ENCODE measurements around the gene AKAP9.

DNA sequence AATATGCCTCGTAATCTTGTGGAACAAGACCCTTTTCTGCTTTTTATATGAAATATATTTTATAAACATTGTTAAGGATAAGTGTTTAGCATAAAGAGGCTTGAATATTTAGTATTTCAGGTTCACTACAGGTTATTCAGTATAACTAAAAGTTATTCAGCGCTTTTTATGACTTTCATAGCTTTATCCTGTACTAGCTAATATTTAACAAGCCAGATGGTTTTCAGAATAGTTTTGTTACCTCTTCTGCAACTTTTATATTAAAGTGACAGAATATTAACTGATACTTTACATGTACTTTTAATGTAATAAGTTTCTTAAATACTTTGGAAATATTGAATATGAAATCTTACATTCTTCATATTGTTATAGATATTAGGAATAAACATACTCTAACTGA, 118.2 kb downstream of the AKAP9 start:
- TF ChIP-seq TAF1 (IDR thresholded peaks at IDR 0.05; ENCODE audit: borderline replicate concordance, low read depth, low read length) (no peak), POLR2A (IDR thresholded peaks at IDR 0.05; ENCODE audit: low read depth, low read length) (no peak), POLR2AphosphoS5 (IDR thresholded peaks at IDR 0.05; ENCODE audit: low read depth, low read length) (no peak)

Measured in GM12892 (cell line).